ENCODE data around the gene MEIOSIN.

Gene MEIOSIN

GRCh38 chr19:45785097-45785496 lies 51.9 kb downstream of the MEIOSIN start:
- no peak overlapping the region for H3K4me3 ChIP-seq (ENCODE audit: low read length)
- H3K4me1 ChIP-seq (ENCODE audit: control insufficient read depth, low read length) = peaks cover 2% of the 10 kb centered on the region
- H3F3A ChIP-seq (ENCODE audit: control insufficient read depth, insufficient read depth) = peaks cover 2% of the 10 kb centered on the region; the same call in 1 of the 2 replicates
- H3K79me2 ChIP-seq (ENCODE audit: control insufficient read depth, low read length) = no peaks in the 10 kb centered on the region
- no peaks in the 10 kb centered on the region for H3K9me3 ChIP-seq (ENCODE audit: control insufficient read depth, insufficient read depth, low read length)
- peaks cover 34% of the 10 kb centered on the region for H3K36me3 ChIP-seq (ENCODE audit: control insufficient read depth, low read length)
- H3K27ac ChIP-seq (ENCODE audit: low read depth, low read length) = no peak overlapping the region
- H3K27me3 ChIP-seq (ENCODE audit: control insufficient read depth, low read length) = no peaks in the 10 kb centered on the region
- H3K4me2 ChIP-seq (ENCODE audit: low read length) = no peak overlapping the region
- H4K20me1 ChIP-seq (ENCODE audit: control insufficient read depth, insufficient read depth, low read depth, low read length) = peaks cover 8% of the 10 kb centered on the region
- TF ChIP-seq EZH2phosphoT487 (IDR thresholded peaks at IDR 0.05; ENCODE audit: borderline replicate concordance, low read length) (no peak), CTCF (IDR thresholded peaks at IDR 0.05; ENCODE audit: low read depth, low read length, poor library complexity, severe bottlenecking) (no peak)
- no peaks in the 10 kb centered on the region for H3K9me2 ChIP-seq (replicated peaks; ENCODE audit: control insufficient read depth, low read length)

GRCh38 chr19:45785781-45786532 lies 52.7 kb downstream of the MEIOSIN start:
- no peak overlapping the region for H3K27ac ChIP-seq (ENCODE audit: low read depth, low read length)
- peaks cover 39% of the 10 kb centered on the region for H3K36me3 ChIP-seq (ENCODE audit: control insufficient read depth, low read length)
- H3K79me2 ChIP-seq (ENCODE audit: control insufficient read depth, low read length) = peaks cover 3% of the 10 kb centered on the region
- H3K4me1 ChIP-seq (ENCODE audit: control insufficient read depth, low read length) = peaks cover 3% of the 10 kb centered on the region
- H4K20me1 ChIP-seq (ENCODE audit: control insufficient read depth, insufficient read depth, low read depth, low read length) = peaks cover 4% of the 10 kb centered on the region; the same call in 1 of the 2 replicates
- H3K4me3 ChIP-seq (ENCODE audit: low read length) = no peak overlapping the region
- no peaks in the 10 kb centered on the region for H3K9me3 ChIP-seq (ENCODE audit: control insufficient read depth, insufficient read depth, low read length)
- no peak for TF ChIP-seq CTCF (IDR thresholded peaks at IDR 0.05; ENCODE audit: low read depth, low read length, poor library complexity, severe bottlenecking)
- no peak for TF ChIP-seq EZH2phosphoT487 (IDR thresholded peaks at IDR 0.05; ENCODE audit: borderline replicate concordance, low read length)
- no peaks in the 10 kb centered on the region for H3K27me3 ChIP-seq (ENCODE audit: control insufficient read depth, low read length)
- H3F3A ChIP-seq (ENCODE audit: control insufficient read depth, insufficient read depth) = no peaks in the 10 kb centered on the region
- H3K9me2 ChIP-seq (replicated peaks; ENCODE audit: control insufficient read depth, low read length) = no peaks in the 10 kb centered on the region
- no peak overlapping the region for H3K4me2 ChIP-seq (ENCODE audit: low read length)

GRCh38 chr19:45786533-45786894 lies 53.3 kb downstream of the MEIOSIN start:
- H3K36me3 ChIP-seq (ENCODE audit: control insufficient read depth, low read length) = peaks cover 40% of the 10 kb centered on the region
- TF ChIP-seq EZH2phosphoT487 (IDR thresholded peaks at IDR 0.05; ENCODE audit: borderline replicate concordance, low read length) (no peak), CTCF (IDR thresholded peaks at IDR 0.05; ENCODE audit: low read depth, low read length, poor library complexity, severe bottlenecking) (no peak)

More at GRCh38 chr19:45786533-45786894, 53.3 kb downstream of the MEIOSIN start:
- Histone ChIP-seq H3F3A (ENCODE audit: control insufficient read depth, insufficient read depth) (no peaks in the 10 kb centered on the region), H3K4me3 (ENCODE audit: low read length) (no peak overlapping the region), H3K9me2 (replicated peaks; ENCODE audit: control insufficient read depth, low read length) (no peaks in the 10 kb centered on the region), H3K27me3 (ENCODE audit: control insufficient read depth, low read length) (no peaks in the 10 kb centered on the region), H3K4me2 (ENCODE audit: low read length) (no peak overlapping the region), H3K79me2 (ENCODE audit: control insufficient read depth, low read length) (peaks cover 9% of the 10 kb centered on the region), H4K20me1 (ENCODE audit: control insufficient read depth, insufficient read depth, low read depth, low read length) (peaks cover 3% of the 10 kb centered on the region; the same call in 1 of the 2 replicates), H3K27ac (ENCODE audit: low read depth, low read length) (no peak overlapping the region), H3K9me3 (ENCODE audit: control insufficient read depth, insufficient read depth, low read length) (no peaks in the 10 kb centered on the region), H3K4me1 (ENCODE audit: control insufficient read depth, low read length) (peaks cover 9% of the 10 kb centered on the region)
